ENCODE results near the gene MYO3B. TPM values are rescaled to one million over a fixed set of nuclear protein-coding genes. Genes with fewer than 3 reads are reported as not detected.

The MYO3B gene
- total RNA-seq, 1 experiment from 2014 or later = 0.50 TPM

- DNase-seq (ENCODE audit: low spot score) (no peak), ATAC-seq (no peak)
- H3K4me3 Mint-ChIP-seq = no peak overlapping the region
- TF ChIP-seq ZNF423 (CRISPR knock-in tag; IDR thresholded peaks at IDR 0.05) = no peak
- TF ChIP-seq ZNF396 (CRISPR knock-in tag; IDR thresholded peaks at IDR 0.05; ENCODE audit: borderline replicate concordance) = no peak
- no peak for TF ChIP-seq PRRX2 (CRISPR knock-in tag; IDR thresholded peaks at IDR 0.05)
- ChIA-PET CTCF (interaction anchor here (1.0 kb wide), 1 partner anchor 100 kb away, joined by 3 read pairs; no protein-coding TSS in a partner anchor), POLR2A (no interaction called here)
- H3K4me1 Mint-ChIP-seq = no peaks in the 10 kb centered on the region
- peaks cover 50% of the 10 kb centered on the region for H3K9me3 Mint-ChIP-seq
- H3K27ac Mint-ChIP-seq = no peak overlapping the region
- peaks cover 3% of the 10 kb centered on the region for H3K27me3 Mint-ChIP-seq (ENCODE audit: low read depth)
- peaks cover 33% of the 10 kb centered on the region for H3K36me3 Mint-ChIP-seq
Measured at GRCh38 chr2:170264522-170264860, 86.5 kb downstream of the MYO3B start.

- CTCF ChIA-PET = interaction anchor here (1.0 to 1.2 kb wide), 2 partner anchors 96 to 100 kb away, joined by 3 read pairs; no protein-coding TSS in a partner anchor
Measured at GRCh38 chr2:170264865-170265264, 86.9 kb downstream of the MYO3B start.

GRCh38 chr2:170265321-170265720, 87.4 kb downstream of the MYO3B start:
- Mint-ChIP-seq H3K36me3 (peaks cover 33% of the 10 kb centered on the region), H3K27ac (no peak overlapping the region), H3K9me3 (peaks cover 42% of the 10 kb centered on the region), H3K4me1 (no peaks in the 10 kb centered on the region), H3K27me3 (ENCODE audit: low read depth) (peaks cover 3% of the 10 kb centered on the region), H3K4me3 (no peak overlapping the region)
- ChIA-PET CTCF (interaction anchor here (1.2 kb wide), 1 partner anchor 96 kb away, joined by 3 read pairs; no protein-coding TSS in a partner anchor), POLR2A (no interaction called here)
- no peak for DNase-seq (ENCODE audit: low spot score)
- ATAC-seq = no peak
- TF ChIP-seq ATF6 (CRISPR knock-in tag; IDR thresholded peaks at IDR 0.05) = no peak
- no peak for TF ChIP-seq TEAD4 (CRISPR knock-in tag; IDR thresholded peaks at IDR 0.05)
- TF ChIP-seq USF2 (CRISPR knock-in tag; IDR thresholded peaks at IDR 0.05) = no peak
- no peak for TF ChIP-seq ZNF425 (CRISPR knock-in tag; conservative IDR thresholded peaks at IDR 0.05)
- TF ChIP-seq ZBTB43 (CRISPR knock-in tag; IDR thresholded peaks at IDR 0.05) = no peak

More at GRCh38 chr2:170264865-170265264, 86.9 kb downstream of the MYO3B start:
- POLR2A ChIA-PET = no interaction called here
- H3K4me1 Mint-ChIP-seq = no peaks in the 10 kb centered on the region
- peaks cover 46% of the 10 kb centered on the region for H3K9me3 Mint-ChIP-seq
- DNase-seq (ENCODE audit: low spot score) = no peak
- no peak for ATAC-seq
- TF ChIP-seq USF2 (CRISPR knock-in tag; IDR thresholded peaks at IDR 0.05) = no peak
- no peak for TF ChIP-seq GTF2I (CRISPR knock-in tag; conservative IDR thresholded peaks at IDR 0.05)
- no peak for TF ChIP-seq CREB1 (CRISPR knock-in tag; IDR thresholded peaks at IDR 0.05)
- TF ChIP-seq ATF2 (CRISPR knock-in tag; IDR thresholded peaks at IDR 0.05; ENCODE audit: borderline replicate concordance, low read depth) = no peak
- TF ChIP-seq FOXJ3 (CRISPR knock-in tag; IDR thresholded peaks at IDR 0.05; ENCODE audit: borderline replicate concordance) = no peak
- TF ChIP-seq CBFB (CRISPR knock-in tag; IDR thresholded peaks at IDR 0.05; ENCODE audit: low read depth) = no peak
- TF ChIP-seq NR3C1 (CRISPR knock-in tag; conservative IDR thresholded peaks at IDR 0.05; ENCODE audit: low read depth) = no peak
- no peak for TF ChIP-seq IRF2 (CRISPR knock-in tag; IDR thresholded peaks at IDR 0.05; ENCODE audit: borderline replicate concordance, low read depth)
- no peak for TF ChIP-seq ZNF281 (CRISPR knock-in tag; IDR thresholded peaks at IDR 0.05)
- TF ChIP-seq GRHL2 (CRISPR knock-in tag; IDR thresholded peaks at IDR 0.05; ENCODE audit: insufficient replicate concordance, severe bottlenecking) = no peak
- H3K27me3 Mint-ChIP-seq (ENCODE audit: low read depth) = peaks cover 3% of the 10 kb centered on the region
- H3K27ac Mint-ChIP-seq = no peak overlapping the region
- no peak overlapping the region for H3K4me3 Mint-ChIP-seq
- H3K36me3 Mint-ChIP-seq = peaks cover 33% of the 10 kb centered on the region

All from WTC11 (cell line).